HepG2 (cell line): ENCODE data around the gene ADAMTS17. TPM values are rescaled to one million over a fixed set of nuclear protein-coding genes. Genes with fewer than 3 reads are reported as not detected.

Experiments used
- CC2D1A ChIP-seq: sonication (generic); formaldehyde crosslinking; IDR thresholded peaks from 2 replicates; pipeline ENCODE4 v1.8.1; 2023; ENCODE audit warnings: mild to moderate bottlenecking, missing genetic modification reagents
- GLMP ChIP-seq: sonication (generic); formaldehyde crosslinking; IDR thresholded peaks from 2 replicates; pipeline ENCODE4 v1.9.0; 2021; ENCODE audit warnings: missing genetic modification reagents, mild to moderate bottlenecking, borderline replicate concordance
- GRHL1 ChIP-seq: sonication (generic); formaldehyde crosslinking; conservative IDR thresholded peaks from 2 replicates; pipeline ENCODE4 v1.8.0; 2022; ENCODE audit warnings: missing genetic modification reagents
- GTF3A ChIP-seq: sonication (generic); formaldehyde crosslinking; conservative IDR thresholded peaks from 2 replicates; pipeline ENCODE4 v1.4.0; 2020; ENCODE audit warnings: mild to moderate bottlenecking, missing genetic modification reagents
- HMGXB4 ChIP-seq, 2 experiments: sonication (generic) in 1 of 2; formaldehyde crosslinking in 1 of 2; IDR thresholded peaks; 2 replicates each; pipeline versions ENCODE4 v1.4.0 to v1.6.1; 2018 to 2020; ENCODE audit warnings: missing genetic modification reagents in 2 of 2, borderline replicate concordance in 1 of 2, low read depth in 1 of 2, mild to moderate bottlenecking in 1 of 2, missing biosample characterization in 1 of 2
- HNF4A ChIP-seq: sonication (generic); formaldehyde crosslinking; IDR thresholded peaks from 2 replicates; pipeline ENCODE4 v1.4.0; 2020; ENCODE audit warnings: missing genetic modification reagents
- HNRNPUL1 ChIP-seq: fragments of 200-400 bp; formaldehyde crosslinking; IDR thresholded peaks from 2 replicates; pipeline ENCODE4 v1.6.1; 2017; ENCODE audit warnings: low read depth, mild to moderate bottlenecking, low read length, moderate library complexity
- ISL2 ChIP-seq: sonication (generic); formaldehyde crosslinking; IDR thresholded peaks from 2 replicates; pipeline ENCODE4 v1.5.0; 2020; ENCODE audit warnings: missing genetic modification reagents
- MAFG ChIP-seq: sonication (generic); formaldehyde crosslinking; IDR thresholded peaks from 2 replicates; pipeline ENCODE4 v1.5.1; 2020; ENCODE audit warnings: mild to moderate bottlenecking, missing genetic modification reagents
- MIER2 ChIP-seq: IDR thresholded peaks from 2 replicates; pipeline ENCODE4 v1.6.1; 2016; ENCODE audit warnings: missing biosample characterization, missing genetic modification reagents
- NCOA5 ChIP-seq: sonication (generic); formaldehyde crosslinking; IDR thresholded peaks from 2 replicates; pipeline ENCODE4 v1.4.0; 2020; ENCODE audit warnings: missing genetic modification reagents
- SALL1 ChIP-seq: sonication (generic); formaldehyde crosslinking; IDR thresholded peaks from 2 replicates; pipeline ENCODE4 v1.8.0; 2022; ENCODE audit warnings: mild to moderate bottlenecking, missing genetic modification reagents
- SMC3 ChIP-seq: IDR thresholded peaks from 2 replicates; pipeline ENCODE4 v1.6.1; 2011; ENCODE audit warnings: low read length, improper control_type of control experiment
- SSRP1 ChIP-seq: IDR thresholded peaks from 2 replicates; pipeline ENCODE4 v1.6.1; 2016; ENCODE audit warnings: control low read depth
- ZBTB14 ChIP-seq: sonication (generic); formaldehyde crosslinking; IDR thresholded peaks from 2 replicates; pipeline ENCODE4 v1.4.0; 2020; ENCODE audit warnings: missing genetic modification reagents
- ZBTB25 ChIP-seq: IDR thresholded peaks from 2 replicates; pipeline ENCODE4 v1.6.1; 2018; ENCODE audit warnings: missing genetic modification reagents
- ZBTB3 ChIP-seq: sonication (generic); formaldehyde crosslinking; IDR thresholded peaks from 2 replicates; pipeline ENCODE4 v1.4.0; 2020; ENCODE audit warnings: low read depth, mild to moderate bottlenecking, moderate library complexity, missing genetic modification reagents, borderline replicate concordance
- ZFP36L1 ChIP-seq: sonication (generic); formaldehyde crosslinking; IDR thresholded peaks from 2 replicates; pipeline ENCODE4 v1.8.0; 2022; ENCODE audit warnings: mild to moderate bottlenecking, missing genetic modification reagents, moderate library complexity
- ZMYM3 ChIP-seq: sonication (generic); formaldehyde crosslinking; IDR thresholded peaks from 2 replicates; pipeline ENCODE4 v1.5.1; 2020; ENCODE audit warnings: mild to moderate bottlenecking, missing genetic modification reagents
- ZNF234 ChIP-seq: sonication (generic); formaldehyde crosslinking; conservative IDR thresholded peaks from 2 replicates; pipeline ENCODE4 v1.5.1; 2020; ENCODE audit warnings: mild to moderate bottlenecking, missing genetic modification reagents
- ZNF274 ChIP-seq: sonication (generic); formaldehyde crosslinking; IDR thresholded peaks from 2 replicates; pipeline ENCODE4 v1.5.1; 2020; ENCODE audit warnings: mild to moderate bottlenecking, missing genetic modification reagents
- polyA plus RNA-seq, 8 experiments: library from polyadenylated mRNA; depleted of rRNA in 3 of 8; stranded (reverse) in 7 of 8; unstranded in 1 of 8; fragments of >200 nt; fragmentation: Illumina TruSeq in 4 of 8; extraction: Trizol in 4 of 8; gene quantifications; 2 replicates each; pipeline versions ENCODE4 v1.2.1 to v1.2.3, GENCODE V29; 2011 to 2016; ENCODE audit warnings: low read depth in 4 of 8, missing spikeins in 1 of 8, mixed read lengths in 1 of 8; ENCODE audit not compliant: insufficient read depth in 1 of 8
- total RNA-seq, 5 experiments: library from RNA; depleted of rRNA; stranded (reverse); fragments of >200 nt; fragmentation: Illumina TruSeq; extraction: Trizol; gene quantifications; 2 replicates each; pipeline ENCODE4 v1.2.3, GENCODE V29; 2016; ENCODE audit warnings: low read depth in 1 of 5

Gene ADAMTS17
- total and polyA plus RNA-seq, 2 of the 13 experiments (the other 11 are each of a cell fraction or from before 2014, with no cell fraction given) = 0.02 to 0.04 TPM

- no peak for TF ChIP-seq ZBTB14
- TF ChIP-seq HNRNPUL1 = no peak
- peak; percentile 86 for TF ChIP-seq HNF4A (CRISPR knock-in tag)
- TF ChIP-seq NCOA5 = no peak
- no peak for TF ChIP-seq GRHL1 (CRISPR knock-in tag)
- TF ChIP-seq ZNF234 = no peak
- no peak for TF ChIP-seq ZMYM3 (CRISPR knock-in tag)
- TF ChIP-seq SSRP1 (CRISPR knock-in tag) = no peak
- no peak for TF ChIP-seq GLMP
- TF ChIP-seq ZFP36L1 (CRISPR knock-in tag) = no peak
- TF ChIP-seq ZBTB3 (CRISPR knock-in tag) = no peak
- TF ChIP-seq ISL2 (CRISPR knock-in tag) = no peak
- no peak for TF ChIP-seq GTF3A (CRISPR knock-in tag)
- no peak for TF ChIP-seq HMGXB4 (CRISPR knock-in tag; IDR thresholded peaks at IDR 0.05; ENCODE audit: borderline replicate concordance in 1 of 2, low read depth in 1 of 2)
- TF ChIP-seq MIER2 = no peak; the same call in 1 of the 2 replicates
- TF ChIP-seq SALL1 (CRISPR knock-in tag) = peak; percentile 74
- TF ChIP-seq CC2D1A (CRISPR knock-in tag) = no peak
- no peak for TF ChIP-seq SMC3
- TF ChIP-seq ZBTB25 (CRISPR knock-in tag) = no peak
- no peak for TF ChIP-seq MAFG (CRISPR knock-in tag)
- TF ChIP-seq ZNF274 (CRISPR knock-in tag) = no peak
These were observed 129.6 kb downstream of the ADAMTS17 start (continued) for GRCh38 chr15:100211855-100212850.
